HepG2 (cell line): Measurements from ENCODE around the gene JAKMIP2. TPM values are rescaled to one million over a fixed set of nuclear protein-coding genes. Genes with fewer than 3 reads are reported as not detected.

ENCODE experiments used
- GATAD2A ChIP-seq: IDR thresholded peaks from 2 replicates; pipeline ENCODE4 v1.6.1; 2016
- GPN1 ChIP-seq: sonication (generic); formaldehyde crosslinking; IDR thresholded peaks from 2 replicates; pipeline ENCODE4 v1.5.1; 2020; ENCODE audit warnings: missing genetic modification reagents, borderline replicate concordance
- GTF3A ChIP-seq: sonication (generic); formaldehyde crosslinking; conservative IDR thresholded peaks from 2 replicates; pipeline ENCODE4 v1.4.0; 2020; ENCODE audit warnings: mild to moderate bottlenecking, missing genetic modification reagents
- HOXA9 ChIP-seq: sonication (generic); formaldehyde crosslinking; IDR thresholded peaks from 2 replicates; pipeline ENCODE4 v1.8.1; 2022; ENCODE audit warnings: missing genetic modification reagents, mild to moderate bottlenecking, moderate library complexity, borderline replicate concordance
- MTA1 ChIP-seq: sonication (generic); formaldehyde crosslinking; IDR thresholded peaks from 2 replicates; pipeline ENCODE4 v1.4.0; 2020; ENCODE audit warnings: missing genetic modification reagents, mild to moderate bottlenecking, borderline replicate concordance
- NR2F6 ChIP-seq, 2 experiments: IDR thresholded peaks; 2 replicates each; pipeline ENCODE4 v1.6.1; 2016; ENCODE audit warnings: antibody characterized with exemption in 1 of 2, mild to moderate bottlenecking in 1 of 2
- POLR2A ChIP-seq, 2 experiments: IDR thresholded peaks; 2 replicates each; pipeline ENCODE4 v1.6.1; 2011; ENCODE audit warnings: low read depth in 2 of 2, low read length in 2 of 2, mild to moderate bottlenecking in 1 of 2, moderate library complexity in 1 of 2; ENCODE audit not compliant: insufficient read depth in 1 of 2
- SIN3B ChIP-seq: fragments of 150-350 bp; IDR thresholded peaks from 2 replicates; pipeline ENCODE4 v1.6.1; 2014; ENCODE audit warnings: low read length
- SNAPC5 ChIP-seq: sonication (generic); formaldehyde crosslinking; IDR thresholded peaks from 2 replicates; pipeline ENCODE4 v1.8.1; 2023; ENCODE audit warnings: mild to moderate bottlenecking, missing genetic modification reagents, borderline replicate concordance
- TEAD2 ChIP-seq: sonication (generic); formaldehyde crosslinking; IDR thresholded peaks from 2 replicates; pipeline ENCODE4 v1.9.0; 2021; ENCODE audit warnings: missing genetic modification reagents
- TFAP4 ChIP-seq: sonication (generic); IDR thresholded peaks from 2 replicates; pipeline ENCODE4 v1.6.1; 2016; ENCODE audit warnings: low read depth, borderline replicate concordance
- ZNF10 ChIP-seq: sonication (generic); formaldehyde crosslinking; IDR thresholded peaks from 2 replicates; pipeline ENCODE4 v1.4.0; 2020; ENCODE audit warnings: mild to moderate bottlenecking, low read depth, missing genetic modification reagents, borderline replicate concordance
- ZNF143 ChIP-seq: sonication (generic); formaldehyde crosslinking; IDR thresholded peaks from 2 replicates; pipeline ENCODE4 v1.4.0; 2020; ENCODE audit warnings: missing genetic modification reagents
- ZNF232 ChIP-seq: sonication (generic); formaldehyde crosslinking; IDR thresholded peaks from 2 replicates; pipeline ENCODE4 v1.4.0; 2020; ENCODE audit warnings: missing genetic modification reagents, borderline replicate concordance
- ZNF280B ChIP-seq: sonication (generic); formaldehyde crosslinking; IDR thresholded peaks from 2 replicates; pipeline ENCODE4 v1.5.0; 2020; ENCODE audit warnings: missing genetic modification reagents, mild to moderate bottlenecking, borderline replicate concordance
- ZNF34 ChIP-seq: sonication (generic); formaldehyde crosslinking; IDR thresholded peaks from 2 replicates; pipeline ENCODE4 v1.4.0; 2020; ENCODE audit warnings: mild to moderate bottlenecking, missing genetic modification reagents, borderline replicate concordance
- ZNF367 ChIP-seq: sonication (generic); formaldehyde crosslinking; IDR thresholded peaks from 2 replicates; pipeline ENCODE4 v1.4.0; 2020; ENCODE audit warnings: missing genetic modification reagents, borderline replicate concordance
- ZNF552 ChIP-seq: sonication (generic); formaldehyde crosslinking; IDR thresholded peaks from 2 replicates; pipeline ENCODE4 v1.9.0; 2022; ENCODE audit warnings: missing genetic modification reagents, mild to moderate bottlenecking, borderline replicate concordance
- polyA plus RNA-seq, 8 experiments: library from polyadenylated mRNA; depleted of rRNA in 3 of 8; stranded (reverse) in 7 of 8; unstranded in 1 of 8; fragments of >200 nt; fragmentation: Illumina TruSeq in 4 of 8; extraction: Trizol in 4 of 8; gene quantifications; 2 replicates each; pipeline versions ENCODE4 v1.2.1 to v1.2.3, GENCODE V29; 2011 to 2016; ENCODE audit warnings: low read depth in 4 of 8, missing spikeins in 1 of 8, mixed read lengths in 1 of 8; ENCODE audit not compliant: insufficient read depth in 1 of 8
- total RNA-seq, 5 experiments: library from RNA; depleted of rRNA; stranded (reverse); fragments of >200 nt; fragmentation: Illumina TruSeq; extraction: Trizol; gene quantifications; 2 replicates each; pipeline ENCODE4 v1.2.3, GENCODE V29; 2016; ENCODE audit warnings: low read depth in 1 of 5
- TF ChIP-seq, protein P1 (sequence below): sonication (generic); formaldehyde crosslinking; IDR thresholded peaks from 2 replicates; pipeline ENCODE4 v1.4.0; 2020; ENCODE audit warnings: missing genetic modification reagents, borderline replicate concordance
- TF ChIP-seq, protein P2 (sequence below): sonication (generic); formaldehyde crosslinking; conservative IDR thresholded peaks from 2 replicates; pipeline ENCODE4 v1.4.0; 2020; ENCODE audit warnings: mild to moderate bottlenecking, missing genetic modification reagents, moderate library complexity

Gene JAKMIP2
- total and polyA plus RNA-seq, 2 of the 13 experiments (the other 11 are each of a cell fraction or from before 2014, with no cell fraction given), result 0.04 to 2.1 TPM

DNA sequence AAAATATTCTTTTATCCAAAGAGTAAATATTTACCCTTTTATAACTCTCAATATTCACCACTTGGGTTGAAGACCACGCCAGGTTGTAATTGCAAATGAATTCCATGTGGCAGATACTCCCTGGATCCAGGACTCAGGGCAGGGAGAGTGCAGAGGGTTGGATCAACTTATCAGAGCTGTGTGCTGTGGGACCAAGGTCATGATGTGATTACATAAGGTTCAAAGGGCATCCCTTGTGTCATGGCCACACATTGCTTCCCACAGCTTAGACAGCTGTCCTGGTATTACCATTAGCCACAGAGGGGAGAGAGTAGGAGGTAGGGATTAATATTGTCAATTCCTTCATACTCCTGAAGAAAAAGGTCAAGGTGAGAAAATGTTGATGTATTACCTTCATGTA, 133.9 kb downstream of the JAKMIP2 start (continued):
- TF ChIP-seq, protein P1, sequence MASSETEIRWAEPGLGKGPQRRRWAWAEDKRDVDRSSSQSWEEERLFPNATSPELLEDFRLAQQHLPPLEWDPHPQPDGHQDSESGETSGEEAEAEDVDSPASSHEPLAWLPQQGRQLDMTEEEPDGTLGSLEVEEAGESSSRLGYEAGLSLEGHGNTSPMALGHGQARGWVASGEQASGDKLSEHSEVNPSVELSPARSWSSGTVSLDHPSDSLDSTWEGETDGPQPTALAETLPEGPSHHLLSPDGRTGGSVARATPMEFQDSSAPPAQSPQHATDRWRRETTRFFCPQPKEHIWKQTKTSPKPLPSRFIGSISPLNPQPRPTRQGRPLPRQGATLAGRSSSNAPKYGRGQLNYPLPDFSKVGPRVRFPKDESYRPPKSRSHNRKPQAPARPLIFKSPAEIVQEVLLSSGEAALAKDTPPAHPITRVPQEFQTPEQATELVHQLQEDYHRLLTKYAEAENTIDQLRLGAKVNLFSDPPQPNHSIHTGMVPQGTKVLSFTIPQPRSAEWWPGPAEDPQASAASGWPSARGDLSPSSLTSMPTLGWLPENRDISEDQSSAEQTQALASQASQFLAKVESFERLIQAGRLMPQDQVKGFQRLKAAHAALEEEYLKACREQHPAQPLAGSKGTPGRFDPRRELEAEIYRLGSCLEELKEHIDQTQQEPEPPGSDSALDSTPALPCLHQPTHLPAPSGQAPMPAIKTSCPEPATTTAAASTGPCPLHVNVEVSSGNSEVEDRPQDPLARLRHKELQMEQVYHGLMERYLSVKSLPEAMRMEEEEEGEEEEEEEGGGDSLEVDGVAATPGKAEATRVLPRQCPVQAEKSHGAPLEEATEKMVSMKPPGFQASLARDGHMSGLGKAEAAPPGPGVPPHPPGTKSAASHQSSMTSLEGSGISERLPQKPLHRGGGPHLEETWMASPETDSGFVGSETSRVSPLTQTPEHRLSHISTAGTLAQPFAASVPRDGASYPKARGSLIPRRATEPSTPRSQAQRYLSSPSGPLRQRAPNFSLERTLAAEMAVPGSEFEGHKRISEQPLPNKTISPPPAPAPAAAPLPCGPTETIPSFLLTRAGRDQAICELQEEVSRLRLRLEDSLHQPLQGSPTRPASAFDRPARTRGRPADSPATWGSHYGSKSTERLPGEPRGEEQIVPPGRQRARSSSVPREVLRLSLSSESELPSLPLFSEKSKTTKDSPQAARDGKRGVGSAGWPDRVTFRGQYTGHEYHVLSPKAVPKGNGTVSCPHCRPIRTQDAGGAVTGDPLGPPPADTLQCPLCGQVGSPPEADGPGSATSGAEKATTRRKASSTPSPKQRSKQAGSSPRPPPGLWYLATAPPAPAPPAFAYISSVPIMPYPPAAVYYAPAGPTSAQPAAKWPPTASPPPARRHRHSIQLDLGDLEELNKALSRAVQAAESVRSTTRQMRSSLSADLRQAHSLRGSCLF (CRISPR knock-in tag), result no peak
- TF ChIP-seq TEAD2 (CRISPR knock-in tag), result no peak
- no peak for TF ChIP-seq GPN1 (CRISPR knock-in tag)
- TF ChIP-seq ZNF232 (CRISPR knock-in tag), result no peak
- peak; percentile 86 for TF ChIP-seq NR2F6 (IDR thresholded peaks at IDR 0.05)
- TF ChIP-seq NR2F6 (CRISPR knock-in tag; IDR thresholded peaks at IDR 0.05), result peak; percentile 95
- no peak for TF ChIP-seq ZNF34
- no peak for TF ChIP-seq ZNF552 (CRISPR knock-in tag)
- TF ChIP-seq ZNF10 (CRISPR knock-in tag), result no peak
- no peak for TF ChIP-seq ZNF143 (CRISPR knock-in tag)
- no peak for TF ChIP-seq ZNF280B (CRISPR knock-in tag)
- no peak for TF ChIP-seq HOXA9 (CRISPR knock-in tag)
- peak; percentile 64; the same call in 1 of the 2 replicates for TF ChIP-seq TFAP4
- TF ChIP-seq POLR2A (IDR thresholded peaks at IDR 0.05; ENCODE audit: insufficient read depth in 1 of 2, low read depth in 2 of 2, low read length in 2 of 2), result no peak
- TF ChIP-seq ZNF367 (CRISPR knock-in tag), result no peak
- TF ChIP-seq GTF3A (CRISPR knock-in tag), result no peak
- no peak for TF ChIP-seq SNAPC5 (CRISPR knock-in tag)
- peak; percentile 92 for TF ChIP-seq GATAD2A (CRISPR knock-in tag)
- no peak for TF ChIP-seq SIN3B
- TF ChIP-seq MTA1 (CRISPR knock-in tag), result no peak; the same call in 1 of the 2 replicates
- TF ChIP-seq, protein P2, sequence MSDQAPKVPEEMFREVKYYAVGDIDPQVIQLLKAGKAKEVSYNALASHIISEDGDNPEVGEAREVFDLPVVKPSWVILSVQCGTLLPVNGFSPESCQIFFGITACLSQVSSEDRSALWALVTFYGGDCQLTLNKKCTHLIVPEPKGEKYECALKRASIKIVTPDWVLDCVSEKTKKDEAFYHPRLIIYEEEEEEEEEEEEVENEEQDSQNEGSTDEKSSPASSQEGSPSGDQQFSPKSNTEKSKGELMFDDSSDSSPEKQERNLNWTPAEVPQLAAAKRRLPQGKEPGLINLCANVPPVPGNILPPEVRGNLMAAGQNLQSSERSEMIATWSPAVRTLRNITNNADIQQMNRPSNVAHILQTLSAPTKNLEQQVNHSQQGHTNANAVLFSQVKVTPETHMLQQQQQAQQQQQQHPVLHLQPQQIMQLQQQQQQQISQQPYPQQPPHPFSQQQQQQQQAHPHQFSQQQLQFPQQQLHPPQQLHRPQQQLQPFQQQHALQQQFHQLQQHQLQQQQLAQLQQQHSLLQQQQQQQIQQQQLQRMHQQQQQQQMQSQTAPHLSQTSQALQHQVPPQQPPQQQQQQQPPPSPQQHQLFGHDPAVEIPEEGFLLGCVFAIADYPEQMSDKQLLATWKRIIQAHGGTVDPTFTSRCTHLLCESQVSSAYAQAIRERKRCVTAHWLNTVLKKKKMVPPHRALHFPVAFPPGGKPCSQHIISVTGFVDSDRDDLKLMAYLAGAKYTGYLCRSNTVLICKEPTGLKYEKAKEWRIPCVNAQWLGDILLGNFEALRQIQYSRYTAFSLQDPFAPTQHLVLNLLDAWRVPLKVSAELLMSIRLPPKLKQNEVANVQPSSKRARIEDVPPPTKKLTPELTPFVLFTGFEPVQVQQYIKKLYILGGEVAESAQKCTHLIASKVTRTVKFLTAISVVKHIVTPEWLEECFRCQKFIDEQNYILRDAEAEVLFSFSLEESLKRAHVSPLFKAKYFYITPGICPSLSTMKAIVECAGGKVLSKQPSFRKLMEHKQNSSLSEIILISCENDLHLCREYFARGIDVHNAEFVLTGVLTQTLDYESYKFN (CRISPR knock-in tag), result peak; percentile 78
